ENCODE measurements around the gene RGS6.

The RGS6 gene

GRCh38 chr14:72314808-72315435 lies 382.7 kb downstream of the RGS6 start:
- DNase-seq (ENCODE audit: low spot score): no peak

- no peak for DNase-seq (ENCODE audit: low spot score)
Observed at GRCh38 chr14:72315714-72316113, 383.5 kb downstream of the RGS6 start.

GRCh38 chr14:72318648-72319047 lies 386.4 kb downstream of the RGS6 start:
- DNase-seq (ENCODE audit: low spot score): no peak

- no peak for DNase-seq (ENCODE audit: low spot score)
Observed at GRCh38 chr14:72332046-72332445, 399.8 kb downstream of the RGS6 start.

GRCh38 chr14:72332871-72333270 lies 400.6 kb downstream of the RGS6 start:
- no peak for DNase-seq (ENCODE audit: low spot score)

- DNase-seq (ENCODE audit: low spot score): no peak
Observed at GRCh38 chr14:72333357-72333756, 401.1 kb downstream of the RGS6 start.

- no peak for DNase-seq (ENCODE audit: low spot score)
Observed at GRCh38 chr14:72336311-72336980, 404.2 kb downstream of the RGS6 start.

- no peak for DNase-seq (ENCODE audit: low spot score)
Observed at GRCh38 chr14:72341237-72341636, 409.0 kb downstream of the RGS6 start.

GRCh38 chr14:72341686-72342085 lies 409.5 kb downstream of the RGS6 start:
- DNase-seq (ENCODE audit: low spot score): no peak

GRCh38 chr14:72347118-72347517 lies 414.9 kb downstream of the RGS6 start:
- DNase-seq (ENCODE audit: low spot score): no peak

GRCh38 chr14:72350215-72350614 lies 418.0 kb downstream of the RGS6 start:
- DNase-seq (ENCODE audit: low spot score): no peak

- no peak for DNase-seq (ENCODE audit: low spot score)
Observed at GRCh38 chr14:72352012-72352411, 419.8 kb downstream of the RGS6 start.

- DNase-seq (ENCODE audit: low spot score): no peak
Observed at GRCh38 chr14:72366619-72367018, 434.4 kb downstream of the RGS6 start.

GRCh38 chr14:72369106-72369505 lies 436.9 kb downstream of the RGS6 start:
- DNase-seq (ENCODE audit: low spot score): no peak

GRCh38 chr14:72377016-72377415 lies 444.8 kb downstream of the RGS6 start:
- DNase-seq (ENCODE audit: low spot score): no peak

- no peak for DNase-seq (ENCODE audit: low spot score)
Observed at GRCh38 chr14:72380456-72380855, 448.2 kb downstream of the RGS6 start.

- DNase-seq (ENCODE audit: low spot score): no peak
Observed at GRCh38 chr14:72383865-72384264, 451.6 kb downstream of the RGS6 start.

GRCh38 chr14:72387726-72388125 lies 455.5 kb downstream of the RGS6 start:
- no peak for DNase-seq (ENCODE audit: low spot score)

GRCh38 chr14:72389200-72389599 lies 457.0 kb downstream of the RGS6 start:
- DNase-seq (ENCODE audit: low spot score): no peak

- no peak for DNase-seq (ENCODE audit: low spot score)
Observed at GRCh38 chr14:72401101-72401625, 468.9 kb downstream of the RGS6 start.

GRCh38 chr14:72401632-72402376 lies 469.6 kb downstream of the RGS6 start:
- DNase-seq (ENCODE audit: low spot score): no peak

- no peak for DNase-seq (ENCODE audit: low spot score)
Observed at GRCh38 chr14:72402377-72402772, 470.1 kb downstream of the RGS6 start.

All from AG08395 (cell line).